GM10847 (cell line): ENCODE results near the gene SELENOV.

Experiments used
- POLR2A ChIP-seq: IDR thresholded peaks from 2 replicates; pipeline ENCODE4 v1.6.1; 2011; ENCODE audit not compliant: insufficient read length; ENCODE audit errors: extremely low read depth

The SELENOV gene

GRCh38 chr19:39533791-39534190 lies 18.9 kb downstream of the SELENOV start:
- TF ChIP-seq POLR2A: no peak

- TF ChIP-seq POLR2A: no peak
These were observed 24.2 kb downstream of the SELENOV start for GRCh38 chr19:39539165-39539517.

GRCh38 chr19:39539518-39540332 lies 24.8 kb downstream of the SELENOV start, which contains the start of gene EID2:
TSS of gene EID2 (minus strand) at chr19:39540161. CDS start at chr19:39540079, 82 bp downstream.
- TF ChIP-seq POLR2A: peak; percentile 75

- no peak for TF ChIP-seq POLR2A
These were observed 25.4 kb downstream of the SELENOV start for GRCh38 chr19:39540333-39540673.

GRCh38 chr19:39542206-39542605 lies 27.3 kb downstream of the SELENOV start:
- TF ChIP-seq POLR2A: no peak

GRCh38 chr19:39543477-39543857 lies 28.5 kb downstream of the SELENOV start:
- no peak for TF ChIP-seq POLR2A

- no peak for TF ChIP-seq POLR2A
These were observed 29.4 kb downstream of the SELENOV start for GRCh38 chr19:39544226-39544903.

GRCh38 chr19:39544911-39545310 lies 30.0 kb downstream of the SELENOV start:
- no peak for TF ChIP-seq POLR2A

GRCh38 chr19:39546599-39546998 lies 31.7 kb downstream of the SELENOV start:
- no peak for TF ChIP-seq POLR2A

GRCh38 chr19:39550197-39550596 lies 35.3 kb downstream of the SELENOV start:
- TF ChIP-seq POLR2A: no peak

- no peak for TF ChIP-seq POLR2A
These were observed 38.2 kb downstream of the SELENOV start for GRCh38 chr19:39553082-39553652.

GRCh38 chr19:39554701-39555311 lies 39.9 kb downstream of the SELENOV start:
- no peak for TF ChIP-seq POLR2A

- TF ChIP-seq POLR2A: no peak
These were observed 40.9 kb downstream of the SELENOV start for GRCh38 chr19:39555883-39556282.

GRCh38 chr19:39557811-39558623 lies 43.1 kb downstream of the SELENOV start:
- TF ChIP-seq POLR2A: no peak

GRCh38 chr19:39558624-39559117 lies 43.7 kb downstream of the SELENOV start:
- TF ChIP-seq POLR2A: no peak
